Measurements from ENCODE around the gene HNRNPR. TPM values are rescaled to one million over a fixed set of nuclear protein-coding genes. Genes with fewer than 3 reads are reported as not detected.
"Not testable (repeated sequence)": the region's sequence is repeated elsewhere in the genome, so short reads cannot be mapped to it uniquely, and the experiment has no call there.

The HNRNPR gene
- total RNA-seq, 5 donors from 2014 or later (not counting 1 experiment from before 2014, with no cell fraction given) = 98.2 to 122 (median 109) TPM

DNA sequence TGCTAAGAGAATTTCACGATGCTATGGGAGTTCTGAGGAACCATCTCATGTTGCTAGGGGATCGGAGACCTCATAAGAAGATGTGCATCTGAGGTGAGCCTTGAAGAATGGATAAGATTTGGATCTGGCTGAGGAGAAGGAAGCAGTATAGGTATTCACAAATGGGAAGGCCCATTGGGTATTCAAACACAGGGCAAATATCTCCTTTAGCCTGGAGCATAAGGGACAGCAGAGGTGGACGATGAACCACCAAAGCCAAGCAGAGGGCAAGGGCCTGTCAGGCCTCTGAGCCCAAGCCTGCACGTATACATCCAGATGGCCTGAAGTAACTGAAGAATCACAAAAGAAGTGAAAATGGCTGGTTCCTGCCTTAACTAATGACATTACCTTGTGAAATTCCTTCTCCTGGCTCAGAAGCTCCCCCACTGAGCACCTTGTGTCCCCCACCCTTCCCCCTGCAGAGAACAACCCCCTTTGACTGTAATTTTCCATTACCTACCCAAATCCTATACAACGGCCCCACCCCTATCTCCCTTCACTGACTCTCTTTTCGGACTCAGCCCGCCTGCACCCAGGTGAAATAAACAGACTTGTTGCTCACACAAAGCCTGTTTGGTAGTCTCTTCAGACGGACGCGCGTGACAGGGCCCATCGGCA, 30.1 kb upstream of the HNRNPR start:
- ATAC-seq (replicated peaks in 1 of 4); H3K36me3 ChIP-seq (ENCODE audit: control insufficient read depth in 2 of 2, extremely low read depth in 1 of 2, insufficient read depth in 1 of 2, low read length in 1 of 2); H3K9me3 ChIP-seq; H3K27me3 Mint-ChIP-seq; CTCF ChIA-PET; H3K36me3 Mint-ChIP-seq; H3K9me3 Mint-ChIP-seq; H3K27ac ChIP-seq (ENCODE audit: low read length); H3K27me3 ChIP-seq (replicated peaks in 1 of 2; ENCODE audit: control insufficient read depth in 2 of 2, extremely low read depth in 1 of 2, insufficient read depth in 2 of 2, low read length in 1 of 2); H3K4me3 ChIP-seq (ENCODE audit: control insufficient read depth in 1 of 2, extremely low read depth in 1 of 2, low read length in 1 of 2); DNase-seq; H3K4me3 Mint-ChIP-seq; H3K27ac Mint-ChIP-seq: not testable (repeated sequence)
- H3K4me1 ChIP-seq (ENCODE audit: control insufficient read depth in 1 of 2, extremely low read depth in 1 of 2, insufficient read depth in 2 of 2, low read length in 2 of 2) = peaks cover 5 to 11% of the 10 kb centered on the region in 2 experiments
- POLR2A ChIA-PET = interaction anchor here in 1 of 2 donors (0.5 kb wide), 1 partner anchor 59 kb away, joined by 4 read pairs; no protein-coding TSS in a partner anchor
- WGBS (ENCODE audit: insufficient coverage) = 92% methylated on average over 10 of the region's 12 CpGs
- peaks cover 6 to 16% (median 14%) of the 10 kb centered on the region in 3 donors for H3K4me1 Mint-ChIP-seq

GRCh38 chr1:23371987-23372880, 28.1 kb upstream of the HNRNPR start:
- WGBS (ENCODE audit: insufficient coverage) = 81% methylated on average over 11 of the region's 13 CpGs
- no peaks in the 10 kb centered on the region for H3K9me3 ChIP-seq
- no peak overlapping the region for H3K27ac ChIP-seq (ENCODE audit: low read length)
- DNase-seq (no peak), ATAC-seq (replicated peaks in 1 of 4) (no peak)
- Mint-ChIP-seq H3K27ac (no peak overlapping the region), H3K9me3 (no peaks in the 10 kb centered on the region), H3K4me1 (peaks cover 16 to 26% (median 21%) of the 10 kb centered on the region in 3 donors), H3K27me3 (no peaks in the 10 kb centered on the region), H3K36me3 (no peaks in the 10 kb centered on the region), H3K4me3 (no peak overlapping the region)
- ChIA-PET POLR2A (no interaction called here), CTCF (interaction anchor here (0.6 to 1.2 kb wide), 3 partner anchors 30 to 407 kb away, joined by 3 to 4 read pairs (median 3); no protein-coding TSS in a partner anchor)
- H3K4me1 ChIP-seq (ENCODE audit: control insufficient read depth in 1 of 2, extremely low read depth in 1 of 2, insufficient read depth in 2 of 2, low read length in 2 of 2) = peaks cover 10 to 20% of the 10 kb centered on the region in 2 experiments
- peaks cover 0 to 2% of the 10 kb centered on the region in 2 donors for H3K36me3 ChIP-seq (ENCODE audit: control insufficient read depth in 2 of 2, extremely low read depth in 1 of 2, insufficient read depth in 1 of 2, low read length in 1 of 2)
- H3K4me3 ChIP-seq (ENCODE audit: control insufficient read depth in 1 of 2, extremely low read depth in 1 of 2, low read length in 1 of 2) = no peak overlapping the region
- no peaks in the 10 kb centered on the region for H3K27me3 ChIP-seq (replicated peaks in 1 of 2; ENCODE audit: control insufficient read depth in 2 of 2, extremely low read depth in 1 of 2, insufficient read depth in 2 of 2, low read length in 1 of 2)

DNA sequence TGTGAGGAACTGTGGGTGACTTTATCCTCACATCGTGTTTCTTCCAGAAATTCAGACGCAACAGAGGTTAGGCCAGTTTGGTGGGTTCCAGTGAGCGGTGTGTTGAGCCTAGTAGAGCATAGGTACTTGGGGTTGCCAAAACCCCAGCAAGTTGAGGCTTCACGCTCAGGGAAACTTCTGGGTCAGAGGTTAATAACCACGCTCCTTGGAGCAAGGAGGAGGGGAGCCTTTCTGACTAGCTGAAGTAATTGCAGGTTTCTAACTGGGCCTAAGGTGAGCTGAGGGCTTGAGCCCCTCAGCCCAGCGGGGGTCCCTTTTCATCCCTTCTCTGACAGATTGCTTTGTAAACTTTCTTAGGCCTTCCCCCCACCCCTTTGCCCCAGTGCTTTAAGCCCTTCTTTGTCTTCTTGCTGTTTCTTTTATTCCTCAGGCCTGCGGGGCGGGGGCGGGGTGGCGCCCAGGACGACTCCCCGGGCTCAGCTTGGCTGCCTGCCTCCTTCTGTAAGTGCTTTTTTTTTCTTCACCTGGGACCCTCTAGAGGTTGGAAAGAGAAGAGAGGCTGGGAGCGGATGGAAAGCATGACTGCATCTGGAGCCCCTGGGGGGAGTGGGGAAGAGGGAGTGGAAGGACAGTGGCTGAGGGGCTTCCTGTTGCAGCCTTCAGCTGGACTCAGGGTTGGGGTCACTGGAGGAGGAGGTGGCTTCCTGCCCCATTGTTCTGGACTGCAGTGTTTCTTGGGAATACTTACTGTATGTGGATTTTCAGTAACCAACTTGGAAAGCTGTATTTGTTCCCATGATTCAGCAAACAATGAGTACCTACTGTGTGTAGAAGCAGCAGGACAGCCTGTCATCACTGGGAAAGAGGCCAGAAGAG, 26.9 kb upstream of the HNRNPR start:
- Histone ChIP-seq H3K27ac (ENCODE audit: low read length) (no peak overlapping the region), H3K36me3 (ENCODE audit: control insufficient read depth in 2 of 2, extremely low read depth in 1 of 2, insufficient read depth in 1 of 2, low read length in 1 of 2) (peaks cover 0 to 2% of the 10 kb centered on the region in 2 donors), H3K27me3 (replicated peaks in 1 of 2; ENCODE audit: control insufficient read depth in 2 of 2, extremely low read depth in 1 of 2, insufficient read depth in 2 of 2, low read length in 1 of 2) (no peaks in the 10 kb centered on the region), H3K9me3 (no peaks in the 10 kb centered on the region), H3K4me1 (ENCODE audit: control insufficient read depth in 1 of 2, extremely low read depth in 1 of 2, insufficient read depth in 2 of 2, low read length in 2 of 2) (peaks cover 12 to 22% of the 10 kb centered on the region in 2 experiments), H3K4me3 (ENCODE audit: control insufficient read depth in 1 of 2, extremely low read depth in 1 of 2, low read length in 1 of 2) (no peak overlapping the region)
- peak overlapping the region in 2 of 3 donors; percentile 94 to 99 for H3K4me3 Mint-ChIP-seq
- CTCF ChIA-PET = interaction anchor here (0.6 to 1.2 kb wide), 4 partner anchors 18 to 409 kb away, joined by 3 to 4 read pairs (median 3); no protein-coding TSS in a partner anchor
- no peaks in the 10 kb centered on the region for H3K27me3 Mint-ChIP-seq
- no peak overlapping the region for H3K27ac Mint-ChIP-seq
- DNase-seq = no peak
- no peaks in the 10 kb centered on the region for H3K9me3 Mint-ChIP-seq
- POLR2A ChIA-PET = no interaction called here
- H3K36me3 Mint-ChIP-seq = peaks cover 11% of the 10 kb centered on the region
- ATAC-seq (replicated peaks in 1 of 4) = no peak
- 81% methylated on average over 11 of the region's 13 CpGs for WGBS (ENCODE audit: insufficient coverage)
- peaks cover 29 to 39% (median 34%) of the 10 kb centered on the region in 3 donors for H3K4me1 Mint-ChIP-seq

DNA sequence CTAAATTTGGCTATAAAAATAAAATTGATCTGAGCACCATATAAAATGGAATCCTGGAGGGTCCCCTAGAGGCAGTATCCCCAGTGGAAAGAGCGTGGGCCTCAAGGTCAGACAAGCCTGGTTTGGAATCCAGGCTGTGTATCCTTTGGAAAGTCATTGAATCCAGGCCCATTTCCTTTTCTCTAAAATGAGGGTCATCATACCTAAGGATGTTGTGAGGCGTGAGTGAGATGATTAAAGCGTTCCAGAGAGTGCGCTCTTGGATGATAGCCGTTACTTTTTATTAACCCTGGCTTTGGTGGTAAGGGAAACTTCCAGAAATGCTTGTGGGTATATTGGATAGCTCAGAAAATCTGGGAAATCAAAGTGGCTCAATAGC, 26.2 kb upstream of the HNRNPR start:
- ChIA-PET CTCF (no interaction called here), POLR2A (no interaction called here)
- WGBS (ENCODE audit: insufficient coverage) = 94% methylated on average over 3 of the region's 5 CpGs
- H3K4me1 Mint-ChIP-seq = peaks cover 30 to 40% (median 35%) of the 10 kb centered on the region in 3 donors
- H3K36me3 Mint-ChIP-seq = peaks cover 14% of the 10 kb centered on the region
- no peaks in the 10 kb centered on the region for H3K27me3 Mint-ChIP-seq
- no peak for DNase-seq
- Histone ChIP-seq H3K4me1 (ENCODE audit: control insufficient read depth in 1 of 2, extremely low read depth in 1 of 2, insufficient read depth in 2 of 2, low read length in 2 of 2) (peaks cover 12 to 22% of the 10 kb centered on the region in 2 experiments), H3K36me3 (ENCODE audit: control insufficient read depth in 2 of 2, extremely low read depth in 1 of 2, insufficient read depth in 1 of 2, low read length in 1 of 2) (no peaks in the 10 kb centered on the region), H3K27ac (ENCODE audit: low read length) (no peak overlapping the region), H3K9me3 (no peaks in the 10 kb centered on the region), H3K4me3 (ENCODE audit: control insufficient read depth in 1 of 2, extremely low read depth in 1 of 2, low read length in 1 of 2) (no peak overlapping the region), H3K27me3 (replicated peaks in 1 of 2; ENCODE audit: control insufficient read depth in 2 of 2, extremely low read depth in 1 of 2, insufficient read depth in 2 of 2, low read length in 1 of 2) (no peaks in the 10 kb centered on the region)
- no peak for ATAC-seq (replicated peaks in 1 of 4)
- H3K9me3 Mint-ChIP-seq = no peaks in the 10 kb centered on the region
- H3K4me3 Mint-ChIP-seq = peak overlapping the region; percentile 94 to 99 (median 97)
- no peak overlapping the region for H3K27ac Mint-ChIP-seq

GRCh38 chr1:23369335-23370013, 25.4 kb upstream of the HNRNPR start, which contains the start of gene ZNF436:
Gene ZNF436, minus strand, starts transcription at chr1:23369836. Its CDS starts 1,831 bp downstream, at chr1:23368005.
- Mint-ChIP-seq H3K36me3 (peaks cover 17% of the 10 kb centered on the region), H3K9me3 (no peaks in the 10 kb centered on the region), H3K27ac (peak within 1 kb of the TSS; percentile 98 to 99), H3K4me1 (peaks cover 30 to 40% (median 35%) of the 10 kb centered on the region in 3 donors), H3K4me3 (peak within 1 kb of the TSS; percentile 94 to 99 (median 97)), H3K27me3 (no peaks in the 10 kb centered on the region)
- Histone ChIP-seq H3K9me3 (peaks cover under 1% of the 10 kb centered on the region), H3K27me3 (replicated peaks in 1 of 2; ENCODE audit: control insufficient read depth in 2 of 2, extremely low read depth in 1 of 2, insufficient read depth in 2 of 2, low read length in 1 of 2) (no peaks in the 10 kb centered on the region), H3K4me1 (ENCODE audit: control insufficient read depth in 1 of 2, extremely low read depth in 1 of 2, insufficient read depth in 2 of 2, low read length in 2 of 2) (peaks cover 12 to 22% of the 10 kb centered on the region in 2 experiments), H3K4me3 (ENCODE audit: control insufficient read depth in 1 of 2, extremely low read depth in 1 of 2, low read length in 1 of 2) (peak within 1 kb of the TSS; percentile 95 to 99), H3K27ac (ENCODE audit: low read length) (peak within 1 kb of the TSS; percentile 90), H3K36me3 (ENCODE audit: control insufficient read depth in 2 of 2, extremely low read depth in 1 of 2, insufficient read depth in 1 of 2, low read length in 1 of 2) (no peaks in the 10 kb centered on the region)
- 1% methylated on average over 21 of the region's 29 CpGs for WGBS (ENCODE audit: insufficient coverage)
- CTCF ChIA-PET = interaction anchor here in 1 of 2 donors (0.8 kb wide), 1 partner anchor 170 kb away, joined by 3 read pairs; no protein-coding TSS in a partner anchor
- DNase-seq (peak in 33 of 35 experiments; percentile 8 to 64 (median 41)), ATAC-seq (replicated peaks in 1 of 4) (no peak)
- POLR2A ChIA-PET = interaction anchor here (1.4 to 2.4 kb wide), 2 partner anchors 25 kb away, joined by 4 to 9 read pairs; partner anchors contain the start of gene HNRNPR (in 2 of the 2)

Data from T-cell (primary cell).